GM19023 (cell line): Measurements from ENCODE around the gene AGBL2.
"Not testable (repeated sequence)": the region's sequence is repeated elsewhere in the genome, so short reads cannot be mapped to it uniquely, and the experiment has no call there.

ENCODE experiments used
- ATAC-seq: cut with Tn5 transposase; IDR thresholded peaks from one replicate; pipeline ENCODE4 v1.9.1; 2021; ENCODE audit warnings: mild to moderate bottlenecking, moderate library complexity; ENCODE audit not compliant: unreplicated experiment

AGBL2 gene

DNA sequence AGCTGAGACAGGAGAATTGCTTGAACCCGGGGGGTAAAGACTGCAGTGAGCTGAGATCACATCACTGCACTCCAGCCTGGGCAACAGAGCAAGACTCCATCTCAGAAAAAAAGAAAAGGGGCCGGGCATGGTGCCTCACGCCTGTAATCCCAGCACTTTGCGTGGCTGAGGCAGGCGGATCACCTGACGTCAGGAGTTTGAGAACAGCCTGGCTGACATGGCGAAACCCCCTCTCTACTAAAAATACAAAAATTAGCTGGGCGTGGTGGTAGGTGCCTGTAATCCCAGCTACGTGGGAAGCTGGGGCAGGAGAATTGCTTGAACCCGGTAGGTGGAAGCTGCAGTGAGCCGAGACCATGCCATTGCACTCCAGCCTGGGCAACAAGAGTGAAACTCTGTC, 78.8 kb downstream of the AGBL2 start:
- ATAC-seq: not testable (repeated sequence)

DNA sequence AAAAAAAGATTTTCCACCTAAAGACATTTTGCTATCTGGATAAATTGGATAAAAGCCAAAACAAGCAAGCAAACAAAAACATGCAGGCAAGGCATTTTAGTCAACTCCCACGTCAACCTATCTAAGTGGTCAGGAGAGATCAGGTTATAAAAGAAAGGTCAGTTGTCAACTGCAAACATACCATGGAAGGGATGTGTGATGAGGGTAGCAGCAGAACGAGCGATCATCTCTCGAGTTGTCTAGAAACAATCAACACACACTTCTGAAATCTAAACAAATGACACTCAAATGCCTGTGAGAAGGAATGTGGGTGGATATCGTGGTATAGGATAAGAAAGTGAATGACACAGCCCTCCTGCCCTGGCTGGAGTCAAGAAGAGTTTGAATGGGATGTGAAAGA, 83.7 kb downstream of the AGBL2 start:
- ATAC-seq: no peak

DNA sequence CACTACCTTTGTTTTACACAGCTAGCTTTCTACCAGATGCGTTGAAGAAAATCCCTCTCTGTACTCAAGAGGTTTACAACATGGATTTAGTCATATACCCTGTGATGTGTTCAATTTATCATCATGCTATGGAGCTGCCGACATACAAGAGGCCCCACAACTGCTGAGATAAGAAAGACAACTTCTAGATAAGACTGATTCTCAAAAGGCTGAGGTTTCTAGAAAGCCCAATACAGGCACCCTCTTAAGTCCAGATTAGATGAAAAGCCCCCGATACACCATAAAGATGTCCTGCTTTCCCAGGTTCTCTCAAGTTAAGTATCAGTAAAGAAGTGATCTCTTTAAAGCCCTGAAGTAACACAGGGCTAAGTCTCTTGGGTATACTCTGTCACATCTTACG, 87.1 kb downstream of the AGBL2 start:
- ATAC-seq: no peak

DNA sequence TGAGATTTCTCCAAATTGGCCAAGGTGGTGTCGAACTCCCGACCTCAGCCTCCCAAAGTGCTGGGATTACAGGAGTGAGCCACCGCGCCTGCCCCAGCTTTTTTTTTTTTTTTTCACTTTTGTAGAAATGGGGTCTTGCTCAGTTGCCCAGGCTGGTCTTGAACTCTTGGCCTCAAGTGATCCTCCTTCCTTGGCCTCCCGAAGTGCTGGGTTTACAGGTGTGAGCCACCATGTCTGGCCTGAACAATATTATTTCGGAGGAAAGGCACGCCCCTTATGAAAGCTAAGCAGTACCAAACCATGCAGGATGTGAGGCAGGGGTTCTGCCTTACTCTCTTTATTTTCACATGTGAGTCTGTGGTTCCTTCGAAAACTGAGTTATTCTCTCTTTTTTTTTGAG, 88.9 kb downstream of the AGBL2 start:
- ATAC-seq: no peak

DNA sequence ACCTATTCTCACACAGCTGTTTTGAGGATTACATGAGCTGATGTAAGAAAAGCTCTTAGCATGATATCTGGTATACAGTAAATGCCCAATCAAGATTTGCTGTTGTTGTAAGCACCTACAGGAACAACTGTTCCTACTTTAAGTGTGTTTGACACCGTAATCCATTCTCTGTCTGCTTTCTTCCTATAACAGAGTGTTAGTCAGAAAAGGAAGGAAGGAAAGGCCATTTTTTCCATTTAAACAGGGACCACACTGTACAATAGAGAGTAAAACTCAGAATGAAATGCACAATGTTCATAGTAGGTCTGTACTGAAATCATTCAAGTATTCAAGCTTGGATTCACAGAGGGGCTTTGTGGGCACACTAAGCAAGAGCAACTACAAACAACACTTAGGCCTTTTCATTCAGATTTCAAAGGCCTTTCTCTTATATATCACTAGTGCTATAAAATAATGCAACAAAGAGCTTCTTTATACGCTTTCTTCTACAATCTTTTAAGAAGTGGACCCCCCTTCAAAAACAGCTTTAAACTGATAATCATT, 94.3 kb downstream of the AGBL2 start:
- ATAC-seq: no peak

DNA sequence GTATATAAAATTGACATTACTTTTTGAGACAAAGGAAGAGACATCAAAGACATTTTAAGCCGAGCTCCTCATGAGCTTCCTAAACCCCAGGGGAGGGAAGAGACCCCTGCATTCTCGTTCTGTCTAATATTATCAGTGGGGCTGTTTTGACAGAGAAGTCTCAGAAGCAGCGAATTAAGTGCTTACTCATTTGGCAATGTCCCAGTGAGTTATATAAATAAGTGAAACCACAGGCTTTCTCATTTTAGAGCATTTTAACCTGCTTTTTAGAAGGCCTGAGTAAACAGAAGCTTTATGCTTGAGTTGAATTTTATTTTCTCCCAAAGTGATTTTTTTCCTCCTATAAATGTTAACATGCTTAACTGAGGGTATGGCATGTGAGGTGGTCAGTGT, 97.8 kb downstream of the AGBL2 start:
- ATAC-seq: no peak

DNA sequence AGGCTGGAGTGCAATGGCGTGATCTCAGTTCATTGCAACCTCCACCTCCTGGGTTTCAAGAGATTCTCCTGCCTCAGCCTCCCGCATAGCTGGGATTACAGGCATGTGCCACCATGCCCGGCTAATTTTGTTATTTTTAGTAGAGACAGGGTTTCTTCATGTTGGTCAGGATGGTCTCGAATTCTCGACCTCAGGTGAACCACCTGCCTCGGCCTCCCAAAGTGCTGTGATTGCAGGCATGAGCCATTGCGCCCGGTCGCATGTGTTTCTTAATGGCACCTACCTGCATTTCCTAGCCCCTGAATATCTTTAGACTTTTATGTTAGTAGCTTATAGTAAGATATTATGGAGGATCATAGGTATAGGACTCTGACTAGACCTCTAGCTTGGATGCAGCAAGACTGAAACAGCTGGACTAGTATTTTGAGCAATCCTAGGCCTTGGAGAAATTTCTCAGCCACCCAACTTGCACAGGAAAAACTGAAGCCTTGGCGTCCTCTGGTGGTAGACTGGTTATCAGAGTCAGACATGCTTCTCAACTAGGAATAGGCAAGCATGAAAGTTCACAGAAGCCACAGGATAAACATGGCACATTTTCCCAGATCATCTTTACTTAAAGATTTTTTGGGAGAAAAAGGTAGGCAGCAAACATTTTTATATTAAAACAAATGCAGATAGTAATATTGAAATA, 98.3 kb downstream of the AGBL2 start:
- ATAC-seq: no peak

DNA sequence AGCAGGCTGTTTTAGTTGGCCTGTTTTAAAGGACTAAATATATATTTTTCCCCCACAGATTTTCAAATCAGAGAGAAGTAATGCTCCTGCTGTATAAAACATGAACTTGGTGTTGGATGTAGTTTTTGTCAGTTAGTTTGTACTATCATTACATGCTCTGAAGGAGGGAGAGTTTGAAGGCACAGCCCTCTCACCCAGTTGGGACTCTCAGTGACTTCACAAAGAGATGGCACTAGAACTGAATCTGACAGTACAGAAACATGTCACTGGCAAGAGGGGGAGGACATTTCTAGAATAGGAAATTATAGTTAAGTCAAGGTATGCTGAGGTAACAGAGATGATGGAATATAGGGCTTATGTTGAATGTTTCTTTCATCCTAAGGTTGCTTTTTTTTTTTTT, 99.9 kb downstream of the AGBL2 start:
- no peak for ATAC-seq

DNA sequence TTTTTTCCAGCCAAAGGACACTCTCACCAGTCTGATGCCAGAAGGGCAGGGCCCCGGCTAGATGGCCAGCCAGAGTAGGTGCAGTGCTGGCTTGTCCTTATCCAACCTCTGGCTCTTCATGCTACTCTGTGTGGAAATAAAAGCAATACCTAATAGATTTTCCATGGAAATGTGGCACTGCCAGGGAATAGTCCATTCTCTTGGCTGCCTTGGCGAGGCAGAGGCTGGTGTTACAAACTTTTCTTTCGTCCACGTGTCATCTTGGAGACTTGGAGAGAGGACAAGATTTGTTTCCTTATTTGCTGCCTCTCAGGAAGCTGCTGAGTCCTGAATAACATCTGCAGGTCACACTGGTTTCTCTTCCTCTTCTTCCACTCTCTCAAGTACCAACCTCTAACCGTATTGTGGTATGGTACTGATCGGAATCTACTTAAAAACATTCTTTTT, 103.8 kb downstream of the AGBL2 start:
- peak; percentile 74 for ATAC-seq

DNA sequence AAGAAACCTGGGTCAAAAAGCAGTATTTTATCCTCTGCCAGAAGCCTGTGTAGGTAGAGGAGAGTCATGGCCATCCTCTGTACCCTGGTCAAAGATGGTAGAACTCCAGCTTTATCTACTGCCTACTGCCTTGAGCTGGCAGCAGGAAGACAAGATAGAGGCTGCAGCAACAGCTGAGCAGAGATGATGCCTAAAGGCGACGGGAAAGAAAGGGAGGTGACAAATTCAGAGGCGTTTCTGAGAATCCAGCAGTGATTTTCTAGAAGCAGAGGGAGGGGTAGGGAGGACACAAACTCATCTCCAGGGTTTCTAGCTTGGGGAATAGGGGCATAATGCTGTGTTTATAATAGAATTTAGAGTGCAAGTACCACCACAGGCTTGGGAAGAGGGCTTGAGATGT, 105.5 kb downstream of the AGBL2 start:
- ATAC-seq: no peak
